Fibroblast of skin of back (primary cell): ENCODE measurements around the gene THSD1.
"Not testable (repeated sequence)": the region's sequence is repeated elsewhere in the genome, so short reads cannot be mapped to it uniquely, and the experiment has no call there.

Source experiments
- DNase-seq: peaks from one replicate; pipeline ENCODE4 v3.0.0-alpha.2; 2013

Gene THSD1

GRCh38 chr13:52411629-52412028 is 5.7 kb upstream of the THSD1 start:
- peak; percentile 33 for DNase-seq

- DNase-seq: not testable (repeated sequence)
These were observed 2.2 kb upstream of the THSD1 start for GRCh38 chr13:52408071-52408658.

GRCh38 chr13:52407436-52407835 is 1.5 kb upstream of the THSD1 start:
- DNase-seq: not testable (repeated sequence)

- DNase-seq: no peak
These were observed 657 bp upstream of the THSD1 start for GRCh38 chr13:52406629-52407028.

GRCh38 chr13:52405369-52405766 is 604 bp downstream of the THSD1 start:
- no peak for DNase-seq

- DNase-seq: no peak
These were observed 6.3 kb downstream of the THSD1 start for GRCh38 chr13:52399708-52400107.

GRCh38 chr13:52399046-52399445 is 6.9 kb downstream of the THSD1 start:
- DNase-seq: no peak

GRCh38 chr13:52395704-52396103 is 10.3 kb downstream of the THSD1 start:
- no peak for DNase-seq

- DNase-seq: no peak
These were observed 11.4 kb downstream of the THSD1 start for GRCh38 chr13:52394586-52394985.

GRCh38 chr13:52393572-52394357 is 12.2 kb downstream of the THSD1 start:
- DNase-seq: no peak

- DNase-seq: no peak
These were observed 18.3 kb downstream of the THSD1 start for GRCh38 chr13:52387721-52388120.

GRCh38 chr13:52385870-52386269 is 20.1 kb downstream of the THSD1 start:
- no peak for DNase-seq

- DNase-seq: no peak
These were observed 22.6 kb downstream of the THSD1 start for GRCh38 chr13:52383366-52383765.

GRCh38 chr13:52378312-52378711 is 27.7 kb downstream of the THSD1 start:
- no peak for DNase-seq

- DNase-seq: no peak
These were observed 28.1 kb downstream of the THSD1 start for GRCh38 chr13:52377898-52378297.

GRCh38 chr13:52374873-52375411 is 31.0 kb downstream of the THSD1 start:
- no peak for DNase-seq

GRCh38 chr13:52374389-52374788 is 31.6 kb downstream of the THSD1 start:
- no peak for DNase-seq

- not testable (repeated sequence) for DNase-seq
These were observed 32.7 kb downstream of the THSD1 start for GRCh38 chr13:52373277-52373676.

GRCh38 chr13:52371736-52372247 is 34.2 kb downstream of the THSD1 start:
- DNase-seq: peak; percentile 59

- DNase-seq: no peak
These were observed 39.7 kb downstream of the THSD1 start for GRCh38 chr13:52366291-52366690.

GRCh38 chr13:52362169-52362887 is 43.6 kb downstream of the THSD1 start:
- not testable (repeated sequence) for DNase-seq

- no peak for DNase-seq
These were observed 44.7 kb downstream of the THSD1 start for GRCh38 chr13:52361225-52361624.

- no peak for DNase-seq
These were observed 46.4 kb downstream of the THSD1 start for GRCh38 chr13:52359534-52359933.
